Activated T-cell treated with anti-CD3 and anti-CD28 coated beads, Interleukin-2, amount 50 U/mL, for 72 hours (primary cell): ENCODE measurements around the gene CPNE5. TPM values are rescaled to one million over a fixed set of nuclear protein-coding genes. Genes with fewer than 3 reads are reported as not detected.

Experiments used
- ATAC-seq, 2 donors: fragments of 150-1000 bp; cut with Tn5 transposase; replicated peaks in 1 of 2; 2 replicates each; pipeline ENCODE4 v1.10.0; 2021; ENCODE audit warnings: moderate library complexity in 2 of 2, mild to moderate bottlenecking in 1 of 2
- DNase-seq, 2 donors: peaks; one replicate each; pipeline ENCODE4 v3.0.0; 2021 to 2022; ENCODE audit warnings: mixed read lengths in 1 of 2
- H3K27ac Mint-ChIP-seq: one replicate; pipeline ENCODE4 v1.8.0; 2022; ENCODE audit warnings: mild to moderate bottlenecking, moderate library complexity, mixed read lengths
- H3K27me3 Mint-ChIP-seq: one replicate; pipeline ENCODE4 v1.8.0; 2022; ENCODE audit warnings: low read depth, mixed read lengths
- H3K36me3 Mint-ChIP-seq, 2 donors: one replicate each; pipeline ENCODE4 v1.8.0; 2022; ENCODE audit warnings: mixed read lengths in 2 of 2, mild to moderate bottlenecking in 1 of 2; ENCODE audit not compliant: insufficient read depth in 2 of 2
- H3K4me1 Mint-ChIP-seq: one replicate; pipeline ENCODE4 v1.8.0; 2022; ENCODE audit warnings: low read depth, mixed read lengths
- H3K4me3 Mint-ChIP-seq, 2 donors: one replicate each; pipeline ENCODE4 v1.8.0; 2022; ENCODE audit warnings: mild to moderate bottlenecking in 2 of 2, mixed read lengths in 2 of 2, moderate library complexity in 2 of 2
- H3K9me3 Mint-ChIP-seq, 2 donors: one replicate each; pipeline ENCODE4 v1.8.0; 2022; ENCODE audit warnings: mixed read lengths in 2 of 2
- total RNA-seq, 2 donors: library from RNA; stranded (reverse); gene quantifications; one replicate each; pipeline ENCODE4 v1.2.3, GENCODE V29; 2022

Gene CPNE5
- total RNA-seq, 2 donors from 2014 or later, result 0.48 to 2.6 TPM

DNA sequence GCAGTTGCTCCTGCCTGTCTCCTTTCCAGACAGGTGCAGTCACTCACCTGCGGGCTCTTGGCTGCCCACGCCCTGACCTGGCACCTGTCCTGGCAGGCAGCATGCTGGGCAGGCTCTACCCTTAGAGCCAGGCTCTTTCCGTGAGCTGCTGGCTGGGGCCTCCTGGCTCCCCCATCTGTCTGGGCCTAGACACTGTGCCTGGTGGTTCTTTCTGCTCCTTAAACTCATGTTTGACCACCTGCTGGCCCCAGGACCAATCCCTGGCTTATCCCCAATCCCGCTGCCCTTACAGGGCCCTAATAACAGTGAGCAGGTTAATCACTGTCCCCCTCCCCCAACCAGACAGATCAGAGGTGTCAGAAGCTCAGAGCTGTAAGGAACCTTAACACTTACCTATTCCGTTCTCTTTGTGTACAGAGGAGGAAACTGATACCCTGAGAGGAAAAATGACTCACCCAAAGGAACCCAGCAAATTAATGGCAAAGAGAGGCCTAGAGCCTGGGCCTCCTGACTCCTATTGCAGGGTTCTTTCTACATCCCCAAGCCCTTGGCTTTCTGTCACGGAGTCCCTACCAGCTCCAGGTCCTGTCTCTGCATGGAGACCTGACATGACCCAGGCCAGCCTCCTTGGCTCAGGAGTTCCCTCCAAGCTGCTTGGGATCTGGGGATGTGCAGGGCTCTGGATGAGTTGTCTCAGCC is 86.9 kb downstream of the CPNE5 start:
- Mint-ChIP-seq H3K4me3 (peak overlapping the region in 1 of 2 donors; percentile 72), H3K9me3 (peaks cover 2 to 4% of the 10 kb centered on the region in 2 donors), H3K27me3 (no peaks in the 10 kb centered on the region), H3K4me1 (peaks cover 58% of the 10 kb centered on the region), H3K36me3 (peaks cover 7 to 9% of the 10 kb centered on the region in 2 donors), H3K27ac (no peak overlapping the region)
- DNase-seq, result peak in 1 of 2 donors; percentile 9
- ATAC-seq, result peak; percentile 10 to 43

DNA sequence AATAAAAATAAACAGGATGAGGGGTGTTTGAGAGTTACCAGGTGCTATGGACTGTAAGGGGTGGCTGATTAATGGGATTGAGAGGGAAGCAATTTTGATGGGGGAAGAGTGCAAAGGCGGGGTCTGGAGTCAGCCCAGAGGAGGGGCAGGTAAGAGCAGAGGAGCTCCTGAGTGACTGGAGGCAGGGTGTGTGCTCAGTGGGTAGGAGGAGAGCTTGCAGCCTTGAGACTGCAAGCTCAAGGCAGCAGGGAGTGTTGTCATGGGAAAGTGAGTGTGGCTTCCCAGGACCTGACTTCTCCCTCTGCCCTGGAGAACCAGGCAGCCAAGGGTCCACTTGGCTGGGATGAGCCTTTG is 87.4 kb downstream of the CPNE5 start:
- peaks cover 53% of the 10 kb centered on the region for H3K4me1 Mint-ChIP-seq
- H3K27me3 Mint-ChIP-seq, result no peaks in the 10 kb centered on the region
- H3K4me3 Mint-ChIP-seq, result no peak overlapping the region
- peaks cover 7 to 9% of the 10 kb centered on the region in 2 donors for H3K36me3 Mint-ChIP-seq
- DNase-seq, result no peak
- H3K9me3 Mint-ChIP-seq, result peaks cover 2 to 4% of the 10 kb centered on the region in 2 donors
- ATAC-seq, result no peak
- H3K27ac Mint-ChIP-seq, result no peak overlapping the region

GRCh38 chr6:36751091-36751490 is 88.2 kb downstream of the CPNE5 start:
- H3K9me3 Mint-ChIP-seq, result peaks cover 2 to 4% of the 10 kb centered on the region in 2 donors
- H3K27me3 Mint-ChIP-seq, result no peaks in the 10 kb centered on the region
- DNase-seq (no peak), ATAC-seq (no peak)
- H3K4me3 Mint-ChIP-seq, result no peak overlapping the region
- H3K27ac Mint-ChIP-seq, result no peak overlapping the region
- peaks cover 7 to 9% of the 10 kb centered on the region in 2 donors for H3K36me3 Mint-ChIP-seq
- H3K4me1 Mint-ChIP-seq, result peaks cover 46% of the 10 kb centered on the region

DNA sequence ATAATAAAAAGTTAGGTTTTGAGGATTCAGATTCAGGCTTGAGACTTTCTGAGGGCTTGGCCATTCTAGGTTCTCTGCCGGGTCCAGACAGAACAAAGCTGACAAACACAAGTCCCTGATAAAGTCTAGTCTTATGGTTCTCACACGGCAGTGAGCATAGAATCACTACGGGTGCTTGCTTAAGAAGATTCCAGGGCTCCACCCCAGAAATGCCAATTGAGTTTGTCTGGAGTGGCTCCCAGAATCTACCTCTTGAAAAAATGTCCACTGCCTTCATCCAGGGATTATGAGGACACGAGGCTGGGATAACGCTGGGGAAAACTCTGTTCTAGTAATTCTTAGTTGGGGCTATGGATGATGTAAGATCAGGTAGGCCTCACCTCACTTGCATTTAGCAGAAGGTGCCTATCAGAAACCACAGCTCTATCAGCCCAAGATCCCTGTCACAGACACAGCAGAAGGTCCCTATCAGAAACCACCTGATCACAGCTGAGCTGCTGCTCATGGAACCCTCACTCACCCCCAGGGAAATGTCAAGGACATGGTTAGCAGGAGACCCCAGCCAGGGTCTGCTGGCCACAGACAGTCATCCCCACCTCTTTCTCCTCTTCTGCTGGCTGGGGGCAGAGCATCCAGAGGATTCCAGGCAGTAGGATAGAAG is 89.3 kb downstream of the CPNE5 start:
- H3K9me3 Mint-ChIP-seq, result peaks cover 2 to 4% of the 10 kb centered on the region in 2 donors
- H3K27ac Mint-ChIP-seq, result no peak overlapping the region
- no peak overlapping the region for H3K4me3 Mint-ChIP-seq
- DNase-seq, result no peak
- H3K4me1 Mint-ChIP-seq, result peaks cover 35% of the 10 kb centered on the region
- no peaks in the 10 kb centered on the region for H3K27me3 Mint-ChIP-seq
- H3K36me3 Mint-ChIP-seq, result peaks cover 7% of the 10 kb centered on the region in 2 donors
- ATAC-seq, result no peak

- H3K4me3 Mint-ChIP-seq, result no peak overlapping the region
- H3K27ac Mint-ChIP-seq, result no peak overlapping the region
- ATAC-seq, result no peak
- H3K9me3 Mint-ChIP-seq, result peaks cover 2 to 4% of the 10 kb centered on the region in 2 donors
- peaks cover 6% of the 10 kb centered on the region for H3K4me1 Mint-ChIP-seq
- no peaks in the 10 kb centered on the region for H3K27me3 Mint-ChIP-seq
- peaks cover 7% of the 10 kb centered on the region in 2 donors for H3K36me3 Mint-ChIP-seq
- no peak for DNase-seq
Measured at GRCh38 chr6:36746251-36746650, 93.0 kb downstream of the CPNE5 start.

GRCh38 chr6:36745836-36746235 is 93.4 kb downstream of the CPNE5 start:
- Mint-ChIP-seq H3K27me3 (no peaks in the 10 kb centered on the region), H3K9me3 (peaks cover 2 to 4% of the 10 kb centered on the region in 2 donors), H3K4me3 (no peak overlapping the region), H3K27ac (no peak overlapping the region), H3K36me3 (peaks cover 7% of the 10 kb centered on the region in 2 donors), H3K4me1 (peaks cover 6% of the 10 kb centered on the region)
- DNase-seq (no peak), ATAC-seq (no peak)

- peaks cover 2 to 4% of the 10 kb centered on the region in 2 donors for H3K9me3 Mint-ChIP-seq
- no peak for ATAC-seq
- no peak overlapping the region for H3K27ac Mint-ChIP-seq
- H3K4me1 Mint-ChIP-seq, result peaks cover 6% of the 10 kb centered on the region
- peaks cover 7% of the 10 kb centered on the region in 2 donors for H3K36me3 Mint-ChIP-seq
- no peaks in the 10 kb centered on the region for H3K27me3 Mint-ChIP-seq
- DNase-seq, result no peak
- no peak overlapping the region for H3K4me3 Mint-ChIP-seq
Measured at GRCh38 chr6:36745283-36745682, 94.0 kb downstream of the CPNE5 start.

GRCh38 chr6:36744304-36744673 is 95.0 kb downstream of the CPNE5 start:
- Mint-ChIP-seq H3K4me1 (peaks cover 6% of the 10 kb centered on the region), H3K9me3 (peaks cover 1 to 4% of the 10 kb centered on the region in 2 donors), H3K4me3 (no peak overlapping the region), H3K36me3 (peaks cover 3 to 4% of the 10 kb centered on the region in 2 donors), H3K27me3 (no peaks in the 10 kb centered on the region), H3K27ac (no peak overlapping the region)
- DNase-seq, result no peak
- ATAC-seq, result no peak

DNA sequence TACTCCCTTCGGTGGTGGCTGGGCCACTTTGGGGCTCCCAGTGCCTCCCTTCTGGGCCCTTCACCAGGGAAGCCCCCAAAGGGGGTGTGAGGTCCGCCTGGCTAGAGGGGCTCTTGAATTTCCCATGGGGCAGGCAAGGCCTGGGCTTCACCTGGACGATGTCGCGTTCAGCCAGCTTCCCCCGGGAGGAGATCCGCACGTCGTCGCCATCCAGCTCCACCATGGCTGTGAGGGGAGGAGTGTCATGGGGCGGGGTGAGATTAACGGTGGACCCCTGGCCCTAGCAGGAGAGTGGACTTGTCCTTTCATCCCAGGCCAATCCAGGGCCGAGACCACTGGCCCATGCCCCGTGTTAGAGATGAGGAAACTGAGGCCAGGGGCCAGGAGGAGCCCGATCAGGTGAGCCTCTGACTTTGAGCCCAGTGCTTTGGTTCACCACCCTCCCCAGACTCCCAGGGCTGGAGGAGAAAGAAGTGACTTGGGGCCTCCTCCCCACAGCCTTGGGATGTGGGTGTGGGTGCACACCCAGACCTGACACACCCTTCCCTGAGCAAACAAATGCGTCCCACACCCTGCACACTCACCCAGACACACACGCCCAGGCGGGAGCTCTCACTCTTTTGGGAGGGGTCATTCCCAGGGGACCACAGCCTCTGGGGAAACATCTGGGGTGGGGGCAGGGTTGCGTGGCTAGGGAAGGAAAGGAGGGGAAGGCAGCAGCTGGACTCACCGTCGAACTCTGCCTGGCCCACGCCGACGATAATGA is 95.5 kb downstream of the CPNE5 start:
- Mint-ChIP-seq H3K27ac (no peak overlapping the region), H3K27me3 (no peaks in the 10 kb centered on the region), H3K9me3 (peaks cover 0 to 4% of the 10 kb centered on the region in 2 donors), H3K4me3 (no peak overlapping the region), H3K4me1 (peaks cover 6% of the 10 kb centered on the region), H3K36me3 (peaks cover 0 to 4% of the 10 kb centered on the region in 2 donors)
- no peak for DNase-seq
- no peak for ATAC-seq

DNA sequence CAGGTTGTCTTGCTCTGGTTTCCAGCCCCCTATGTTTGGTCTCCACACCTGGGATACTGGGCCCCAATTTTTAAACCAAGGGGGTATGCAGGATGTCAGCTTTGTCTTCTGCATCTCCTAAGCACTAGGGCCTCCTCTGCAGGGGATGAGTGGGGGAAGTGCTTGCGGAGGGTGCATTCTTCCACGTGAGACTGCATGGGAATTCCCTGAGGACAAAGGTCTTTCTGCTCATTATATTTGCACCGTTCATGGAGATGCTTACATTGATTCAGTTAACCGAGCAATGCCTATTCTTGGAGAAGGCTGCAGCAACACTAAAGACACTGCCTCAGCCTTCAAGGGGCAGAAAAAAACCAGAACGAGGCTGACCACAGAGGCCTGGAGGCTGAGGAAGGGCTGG is 96.2 kb downstream of the CPNE5 start:
- Mint-ChIP-seq H3K36me3 (no peaks in the 10 kb centered on the region), H3K4me1 (peaks cover 6% of the 10 kb centered on the region), H3K4me3 (no peak overlapping the region), H3K27me3 (no peaks in the 10 kb centered on the region), H3K9me3 (no peaks in the 10 kb centered on the region), H3K27ac (no peak overlapping the region)
- DNase-seq, result no peak
- no peak for ATAC-seq

- Mint-ChIP-seq H3K27me3 (no peaks in the 10 kb centered on the region), H3K9me3 (no peaks in the 10 kb centered on the region), H3K36me3 (no peaks in the 10 kb centered on the region), H3K4me3 (no peak overlapping the region), H3K4me1 (peaks cover 6% of the 10 kb centered on the region), H3K27ac (no peak overlapping the region)
- ATAC-seq (no peak), DNase-seq (no peak)
Measured at GRCh38 chr6:36742146-36742545, 97.1 kb downstream of the CPNE5 start.

DNA sequence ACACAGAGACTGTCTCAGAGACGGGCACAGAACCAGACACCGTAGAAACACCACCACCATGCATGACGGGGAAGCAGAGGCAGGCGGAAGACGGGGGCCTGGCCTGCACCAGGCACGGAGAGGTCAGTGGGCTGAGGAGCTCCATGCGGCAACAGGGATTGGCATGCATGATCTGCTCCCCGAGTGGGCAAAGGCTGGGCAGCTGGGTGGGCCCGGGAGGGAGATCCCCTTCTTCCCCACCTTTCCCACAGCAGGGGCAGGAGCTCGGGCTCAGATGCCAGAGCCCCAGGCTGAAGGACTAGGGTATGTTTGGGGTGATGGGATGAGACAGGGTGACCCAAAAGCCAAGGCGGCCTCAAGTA is 98.4 kb downstream of the CPNE5 start:
- Mint-ChIP-seq H3K36me3 (no peaks in the 10 kb centered on the region), H3K4me1 (peaks cover 11% of the 10 kb centered on the region), H3K4me3 (no peak overlapping the region), H3K9me3 (no peaks in the 10 kb centered on the region), H3K27me3 (no peaks in the 10 kb centered on the region), H3K27ac (no peak overlapping the region)
- no peak for DNase-seq
- ATAC-seq, result no peak
